H1 (cell line): ENCODE data around the gene RIPOR2. TPM values are rescaled to one million over a fixed set of nuclear protein-coding genes. Genes with fewer than 3 reads are reported as not detected.

ENCODE experiments used
- BCL11A ChIP-seq, 2 experiments: IDR thresholded peaks; one replicate each; pipeline ENCODE4 v1.6.1; 2011; ENCODE audit warnings: low read depth in 2 of 2, low read length in 2 of 2, mild to moderate bottlenecking in 2 of 2
- CBX5 ChIP-seq: fragments of 300-800, 300-1000 bp; sonication (generic); IDR thresholded peaks from 2 replicates; pipeline ENCODE4 v1.7.1; 2016; ENCODE audit warnings: antibody characterized with exemption, low read length, low read depth
- EP300 ChIP-seq, 2 experiments: IDR thresholded peaks; 1 replicate in 1 of 2; 2 replicates in 1 of 2; pipeline ENCODE4 v1.6.1; 2011 to 2012; ENCODE audit warnings: low read depth in 2 of 2, low read length in 2 of 2, mild to moderate bottlenecking in 2 of 2, borderline replicate concordance in 1 of 2, inconsistent platforms in 1 of 2, moderate library complexity in 1 of 2
- HDAC6 ChIP-seq: IDR thresholded peaks from one replicate; pipeline ENCODE4 v1.7.1; 2012; ENCODE audit warnings: low read depth, mild to moderate bottlenecking, inconsistent platforms, low read length, moderate library complexity
- POLR2AphosphoS5 ChIP-seq: IDR thresholded peaks from 2 replicates; pipeline ENCODE4 v1.6.1; 2011; ENCODE audit warnings: low read depth, low read length
- SP2 ChIP-seq: IDR thresholded peaks from 2 replicates; pipeline ENCODE4 v1.6.1; 2012; ENCODE audit warnings: mild to moderate bottlenecking, low read length, inconsistent platforms
- polyA plus RNA-seq, 7 experiments: library from polyadenylated mRNA; depleted of rRNA in 3 of 7; stranded (reverse) in 5 of 7; unstranded in 2 of 7; fragments of >200 nt in 5 of 7; fragments of 200-250 nt in 2 of 7; gene quantifications; 1 replicate in 5 of 7; 2 replicates in 1 of 7; 4 replicates in 1 of 7; pipeline versions ENCODE4 v1.2.1 to v1.2.3, GENCODE V29; 2011 to 2013; ENCODE audit warnings: missing spikeins in 2 of 7, mixed read lengths in 2 of 7
- total RNA-seq: library from RNA; stranded (reverse); fragmentation: NEBNext Ultra II Directional; extraction: Animal tissue kit (Norgen Biotek cat#: 25700); gene quantifications from 2 replicates; pipeline ENCODE4 v1.2.1, GENCODE V29; 2021
- TF ChIP-seq, protein P1 (sequence below): fragments of 300-600 bp; sonication (generic); IDR thresholded peaks from 2 replicates; pipeline ENCODE4 v1.7.1; 2012; ENCODE audit warnings: low read length, moderate library complexity, mild to moderate bottlenecking, inconsistent platforms; ENCODE audit not compliant: insufficient replicate concordance
- TF ChIP-seq, protein P2 (sequence below): IDR thresholded peaks from 2 replicates; pipeline ENCODE4 v1.6.1; 2012; ENCODE audit warnings: inconsistent platforms

RIPOR2 gene
- total and polyA plus RNA-seq, 2 of the 8 experiments (the other 6 are each of a cell fraction or from before 2014, with no cell fraction given) = 16.7 to 45.6 TPM

DNA sequence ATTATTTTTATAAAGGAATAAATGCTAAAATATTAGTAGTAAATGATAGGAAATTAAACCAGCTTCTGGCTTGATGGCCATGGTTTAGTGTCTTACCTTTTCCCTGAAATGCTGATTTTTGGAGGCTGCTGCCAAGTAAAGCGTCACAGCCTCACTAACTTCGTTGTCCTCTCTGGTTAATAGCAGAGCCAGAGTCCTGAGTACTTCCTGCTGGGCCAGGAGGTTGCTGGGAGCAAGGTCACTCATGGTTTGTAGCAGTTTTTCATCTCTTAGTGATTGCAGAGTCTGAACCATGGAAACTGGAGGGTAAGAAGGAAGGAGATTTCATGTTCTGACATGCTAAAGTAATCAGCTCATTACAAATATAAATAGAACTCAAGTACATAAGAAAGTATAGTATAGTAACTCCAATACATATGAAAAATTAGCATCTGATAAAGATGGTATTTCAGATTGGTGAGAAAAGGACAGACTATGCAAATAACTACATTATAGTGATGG is 110.6 kb downstream of the RIPOR2 start (continued):
- TF ChIP-seq, protein P1, sequence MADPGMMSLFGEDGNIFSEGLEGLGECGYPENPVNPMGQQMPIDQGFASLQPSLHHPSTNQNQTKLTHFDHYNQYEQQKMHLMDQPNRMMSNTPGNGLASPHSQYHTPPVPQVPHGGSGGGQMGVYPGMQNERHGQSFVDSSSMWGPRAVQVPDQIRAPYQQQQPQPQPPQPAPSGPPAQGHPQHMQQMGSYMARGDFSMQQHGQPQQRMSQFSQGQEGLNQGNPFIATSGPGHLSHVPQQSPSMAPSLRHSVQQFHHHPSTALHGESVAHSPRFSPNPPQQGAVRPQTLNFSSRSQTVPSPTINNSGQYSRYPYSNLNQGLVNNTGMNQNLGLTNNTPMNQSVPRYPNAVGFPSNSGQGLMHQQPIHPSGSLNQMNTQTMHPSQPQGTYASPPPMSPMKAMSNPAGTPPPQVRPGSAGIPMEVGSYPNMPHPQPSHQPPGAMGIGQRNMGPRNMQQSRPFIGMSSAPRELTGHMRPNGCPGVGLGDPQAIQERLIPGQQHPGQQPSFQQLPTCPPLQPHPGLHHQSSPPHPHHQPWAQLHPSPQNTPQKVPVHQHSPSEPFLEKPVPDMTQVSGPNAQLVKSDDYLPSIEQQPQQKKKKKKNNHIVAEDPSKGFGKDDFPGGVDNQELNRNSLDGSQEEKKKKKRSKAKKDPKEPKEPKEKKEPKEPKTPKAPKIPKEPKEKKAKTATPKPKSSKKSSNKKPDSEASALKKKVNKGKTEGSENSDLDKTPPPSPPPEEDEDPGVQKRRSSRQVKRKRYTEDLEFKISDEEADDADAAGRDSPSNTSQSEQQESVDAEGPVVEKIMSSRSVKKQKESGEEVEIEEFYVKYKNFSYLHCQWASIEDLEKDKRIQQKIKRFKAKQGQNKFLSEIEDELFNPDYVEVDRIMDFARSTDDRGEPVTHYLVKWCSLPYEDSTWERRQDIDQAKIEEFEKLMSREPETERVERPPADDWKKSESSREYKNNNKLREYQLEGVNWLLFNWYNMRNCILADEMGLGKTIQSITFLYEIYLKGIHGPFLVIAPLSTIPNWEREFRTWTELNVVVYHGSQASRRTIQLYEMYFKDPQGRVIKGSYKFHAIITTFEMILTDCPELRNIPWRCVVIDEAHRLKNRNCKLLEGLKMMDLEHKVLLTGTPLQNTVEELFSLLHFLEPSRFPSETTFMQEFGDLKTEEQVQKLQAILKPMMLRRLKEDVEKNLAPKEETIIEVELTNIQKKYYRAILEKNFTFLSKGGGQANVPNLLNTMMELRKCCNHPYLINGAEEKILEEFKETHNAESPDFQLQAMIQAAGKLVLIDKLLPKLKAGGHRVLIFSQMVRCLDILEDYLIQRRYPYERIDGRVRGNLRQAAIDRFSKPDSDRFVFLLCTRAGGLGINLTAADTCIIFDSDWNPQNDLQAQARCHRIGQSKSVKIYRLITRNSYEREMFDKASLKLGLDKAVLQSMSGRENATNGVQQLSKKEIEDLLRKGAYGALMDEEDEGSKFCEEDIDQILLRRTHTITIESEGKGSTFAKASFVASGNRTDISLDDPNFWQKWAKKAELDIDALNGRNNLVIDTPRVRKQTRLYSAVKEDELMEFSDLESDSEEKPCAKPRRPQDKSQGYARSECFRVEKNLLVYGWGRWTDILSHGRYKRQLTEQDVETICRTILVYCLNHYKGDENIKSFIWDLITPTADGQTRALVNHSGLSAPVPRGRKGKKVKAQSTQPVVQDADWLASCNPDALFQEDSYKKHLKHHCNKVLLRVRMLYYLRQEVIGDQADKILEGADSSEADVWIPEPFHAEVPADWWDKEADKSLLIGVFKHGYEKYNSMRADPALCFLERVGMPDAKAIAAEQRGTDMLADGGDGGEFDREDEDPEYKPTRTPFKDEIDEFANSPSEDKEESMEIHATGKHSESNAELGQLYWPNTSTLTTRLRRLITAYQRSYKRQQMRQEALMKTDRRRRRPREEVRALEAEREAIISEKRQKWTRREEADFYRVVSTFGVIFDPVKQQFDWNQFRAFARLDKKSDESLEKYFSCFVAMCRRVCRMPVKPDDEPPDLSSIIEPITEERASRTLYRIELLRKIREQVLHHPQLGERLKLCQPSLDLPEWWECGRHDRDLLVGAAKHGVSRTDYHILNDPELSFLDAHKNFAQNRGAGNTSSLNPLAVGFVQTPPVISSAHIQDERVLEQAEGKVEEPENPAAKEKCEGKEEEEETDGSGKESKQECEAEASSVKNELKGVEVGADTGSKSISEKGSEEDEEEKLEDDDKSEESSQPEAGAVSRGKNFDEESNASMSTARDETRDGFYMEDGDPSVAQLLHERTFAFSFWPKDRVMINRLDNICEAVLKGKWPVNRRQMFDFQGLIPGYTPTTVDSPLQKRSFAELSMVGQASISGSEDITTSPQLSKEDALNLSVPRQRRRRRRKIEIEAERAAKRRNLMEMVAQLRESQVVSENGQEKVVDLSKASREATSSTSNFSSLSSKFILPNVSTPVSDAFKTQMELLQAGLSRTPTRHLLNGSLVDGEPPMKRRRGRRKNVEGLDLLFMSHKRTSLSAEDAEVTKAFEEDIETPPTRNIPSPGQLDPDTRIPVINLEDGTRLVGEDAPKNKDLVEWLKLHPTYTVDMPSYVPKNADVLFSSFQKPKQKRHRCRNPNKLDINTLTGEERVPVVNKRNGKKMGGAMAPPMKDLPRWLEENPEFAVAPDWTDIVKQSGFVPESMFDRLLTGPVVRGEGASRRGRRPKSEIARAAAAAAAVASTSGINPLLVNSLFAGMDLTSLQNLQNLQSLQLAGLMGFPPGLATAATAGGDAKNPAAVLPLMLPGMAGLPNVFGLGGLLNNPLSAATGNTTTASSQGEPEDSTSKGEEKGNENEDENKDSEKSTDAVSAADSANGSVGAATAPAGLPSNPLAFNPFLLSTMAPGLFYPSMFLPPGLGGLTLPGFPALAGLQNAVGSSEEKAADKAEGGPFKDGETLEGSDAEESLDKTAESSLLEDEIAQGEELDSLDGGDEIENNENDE = no peak
- TF ChIP-seq CBX5 (no peak), POLR2AphosphoS5 (no peak), BCL11A (IDR thresholded peaks at IDR 0.05; ENCODE audit: low read depth in 2 of 2, low read length in 2 of 2) (no peak), HDAC6 (no peak), EP300 (IDR thresholded peaks at IDR 0.05; ENCODE audit: borderline replicate concordance in 1 of 2, low read depth in 2 of 2, low read length in 2 of 2) (no peak), SP2 (no peak)
- TF ChIP-seq, protein P2, sequence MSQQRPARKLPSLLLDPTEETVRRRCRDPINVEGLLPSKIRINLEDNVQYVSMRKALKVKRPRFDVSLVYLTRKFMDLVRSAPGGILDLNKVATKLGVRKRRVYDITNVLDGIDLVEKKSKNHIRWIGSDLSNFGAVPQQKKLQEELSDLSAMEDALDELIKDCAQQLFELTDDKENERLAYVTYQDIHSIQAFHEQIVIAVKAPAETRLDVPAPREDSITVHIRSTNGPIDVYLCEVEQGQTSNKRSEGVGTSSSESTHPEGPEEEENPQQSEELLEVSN = no peak
